GM13977 (cell line): ENCODE measurements around the gene TTC3.

Experiments used
- DNase-seq: peaks from one replicate; pipeline ENCODE4 v3.0.0; 2012; ENCODE audit warnings: low spot score
- in situ Hi-C: fragments of 300-500 bp; cut with MboI; formaldehyde crosslinking; loops from one replicate; pipeline ENCODE4 v1.12.0; 2022; ENCODE audit warnings: low sequenced_read_pairs, low pct_unique_long_range_greater_than_20kb, mixed read lengths, inconsistent platforms; ENCODE audit not compliant: unreplicated experiment
- TF ChIP-seq, protein P1 (sequence below): IDR thresholded peaks from 2 replicates; pipeline ENCODE4 v1.5.1; 2012; ENCODE audit warnings: mild to moderate bottlenecking, control low read depth; ENCODE audit not compliant: insufficient read depth; ENCODE audit errors: extremely low read depth, missing control alignments

TTC3 gene

DNA sequence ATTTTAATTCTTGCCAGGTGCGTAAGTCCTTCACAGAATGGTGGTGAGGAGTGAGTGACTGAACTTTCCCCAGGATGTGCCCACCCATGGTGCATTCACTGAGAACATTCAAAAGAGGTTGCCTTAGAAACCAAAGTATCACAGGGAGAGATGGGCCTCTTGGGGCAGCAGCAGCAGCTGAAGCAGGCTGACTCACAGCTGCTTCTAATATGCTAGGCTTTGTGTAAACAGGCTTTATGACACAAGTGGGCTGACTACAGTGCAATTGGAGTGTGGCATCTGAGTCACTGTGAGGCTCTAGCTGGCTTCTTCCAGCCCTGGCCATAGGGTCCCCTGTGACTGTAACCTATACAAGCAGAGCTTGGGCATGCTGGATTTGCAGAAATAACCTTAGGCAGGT lies 12.8 kb upstream of the TTC3 start:
- in situ Hi-C loops, result no loop called here
- DNase-seq, result no peak
- TF ChIP-seq, protein P1, sequence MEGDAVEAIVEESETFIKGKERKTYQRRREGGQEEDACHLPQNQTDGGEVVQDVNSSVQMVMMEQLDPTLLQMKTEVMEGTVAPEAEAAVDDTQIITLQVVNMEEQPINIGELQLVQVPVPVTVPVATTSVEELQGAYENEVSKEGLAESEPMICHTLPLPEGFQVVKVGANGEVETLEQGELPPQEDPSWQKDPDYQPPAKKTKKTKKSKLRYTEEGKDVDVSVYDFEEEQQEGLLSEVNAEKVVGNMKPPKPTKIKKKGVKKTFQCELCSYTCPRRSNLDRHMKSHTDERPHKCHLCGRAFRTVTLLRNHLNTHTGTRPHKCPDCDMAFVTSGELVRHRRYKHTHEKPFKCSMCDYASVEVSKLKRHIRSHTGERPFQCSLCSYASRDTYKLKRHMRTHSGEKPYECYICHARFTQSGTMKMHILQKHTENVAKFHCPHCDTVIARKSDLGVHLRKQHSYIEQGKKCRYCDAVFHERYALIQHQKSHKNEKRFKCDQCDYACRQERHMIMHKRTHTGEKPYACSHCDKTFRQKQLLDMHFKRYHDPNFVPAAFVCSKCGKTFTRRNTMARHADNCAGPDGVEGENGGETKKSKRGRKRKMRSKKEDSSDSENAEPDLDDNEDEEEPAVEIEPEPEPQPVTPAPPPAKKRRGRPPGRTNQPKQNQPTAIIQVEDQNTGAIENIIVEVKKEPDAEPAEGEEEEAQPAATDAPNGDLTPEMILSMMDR, result no peak

GRCh38 chr21:37061926-37062592 lies 11.0 kb upstream of the TTC3 start:
- TF ChIP-seq, protein P1, result no peak
- no peak for DNase-seq
- in situ Hi-C loops, result no loop called here

GRCh38 chr21:37062593-37062935 lies 10.5 kb upstream of the TTC3 start:
- DNase-seq, result no peak
- TF ChIP-seq, protein P1, result no peak
- in situ Hi-C loops, result no loop called here

DNA sequence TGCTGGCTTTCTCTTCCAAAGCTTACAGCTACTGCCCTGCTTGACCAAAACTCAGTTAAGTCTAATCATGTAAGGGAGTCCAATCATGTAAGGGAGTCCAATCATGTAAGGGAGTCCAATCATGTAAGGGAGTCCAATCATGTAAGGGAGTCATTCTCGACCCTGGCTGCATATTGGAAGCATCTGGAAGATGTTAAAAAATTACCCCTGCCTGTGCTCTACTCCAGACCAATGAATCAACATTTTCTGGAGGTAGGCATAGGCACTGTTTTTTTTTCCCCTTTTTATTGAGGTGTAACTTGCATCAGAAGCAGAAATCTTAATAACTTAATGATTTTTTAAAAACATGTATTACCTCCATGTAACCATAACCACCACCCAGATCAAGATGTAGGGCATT lies 9.6 kb upstream of the TTC3 start:
- in situ Hi-C loops, result no loop called here
- DNase-seq, result no peak
- TF ChIP-seq, protein P1, result no peak

DNA sequence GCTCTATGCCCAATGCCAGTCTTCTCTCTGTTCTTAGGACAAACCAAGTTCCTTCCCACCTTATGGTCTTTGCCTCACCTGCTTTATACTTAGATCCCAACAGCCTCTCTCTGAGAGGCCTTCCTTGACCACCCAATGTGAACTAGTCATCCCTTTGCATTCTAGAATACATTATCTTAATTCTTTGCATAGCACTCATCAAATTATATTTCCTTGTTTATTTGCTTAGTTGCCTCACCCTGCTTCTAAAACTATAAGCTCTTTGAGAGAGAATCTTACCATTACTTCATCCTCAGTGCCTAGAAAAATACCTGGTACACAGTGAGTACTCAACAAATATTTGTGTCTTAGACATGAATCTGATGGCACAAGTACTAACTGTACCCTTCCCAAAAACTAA lies 8.2 kb upstream of the TTC3 start:
- DNase-seq, result no peak
- in situ Hi-C loops, result no loop called here
- TF ChIP-seq, protein P1, result no peak

DNA sequence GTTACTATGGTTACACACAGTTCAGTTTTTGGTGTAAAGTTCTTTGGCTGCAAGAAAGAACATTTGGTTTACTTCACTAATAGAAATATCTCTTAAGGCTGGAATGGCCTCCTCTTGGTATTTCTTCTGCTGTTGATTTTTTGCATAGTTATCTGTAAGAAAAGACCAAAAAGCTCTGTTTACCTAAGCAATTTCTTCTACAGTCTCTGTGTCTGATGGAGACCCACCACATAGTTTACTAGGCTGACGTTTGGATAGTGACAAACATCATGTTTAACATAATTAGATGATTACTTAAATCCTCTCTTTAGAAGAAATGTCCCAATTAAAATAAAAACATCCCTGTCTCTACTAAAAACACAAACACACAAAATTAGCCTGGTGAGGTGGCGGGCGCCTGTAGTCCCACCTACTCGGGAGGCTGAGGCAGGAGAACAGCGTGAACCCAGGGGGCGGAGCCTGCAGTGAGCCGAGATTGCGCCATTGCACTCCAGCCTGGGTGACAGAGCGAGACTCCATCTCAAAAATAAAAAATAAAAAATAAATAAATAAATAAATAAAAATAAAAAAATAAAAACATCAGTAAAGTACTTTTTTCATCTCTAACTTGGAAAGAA lies 7.4 kb upstream of the TTC3 start:
- no peak for DNase-seq
- TF ChIP-seq, protein P1, result no peak
- in situ Hi-C loops, result no loop called here
